ENCODE measurements around the gene COL9A2. TPM values are rescaled to one million over a fixed set of nuclear protein-coding genes. Genes with fewer than 3 reads are reported as not detected.
A peak's percentile ranks its signal among the peaks of the same experiment; 100 is the strongest.

COL9A2 gene
- total RNA-seq, 2 experiments from 2014 or later = 2.4 to 3.0 TPM

GRCh38 chr1:40318476-40318875, 1.4 kb upstream of the COL9A2 start:
- DNase-seq (no peak), ATAC-seq (ENCODE audit: poor library complexity) (no peak)
- no peaks in the 10 kb centered on the region for H3K9me3 ChIP-seq (ENCODE audit: control insufficient read depth in 1 of 2, insufficient read depth in 1 of 2, low read length in 2 of 2)
- CTCF ChIA-PET = interaction anchor here (1.3 to 1.6 kb wide), 2 partner anchors 17 to 64 kb away, joined by 3 to 4 read pairs; no protein-coding TSS in a partner anchor
- H3K27ac ChIP-seq (ENCODE audit: low read depth in 1 of 2, low read length in 2 of 2) = no peak overlapping the region
- no peaks in the 10 kb centered on the region for H3K36me3 ChIP-seq (ENCODE audit: insufficient read depth, low read length)
- Mint-ChIP-seq H3K4me1 (ENCODE audit: low read depth) (peaks cover 37% of the 10 kb centered on the region), H3K27me3 (peaks cover 24% of the 10 kb centered on the region), H3K27ac (no peak overlapping the region), H3K4me3 (no peak overlapping the region), H3K9me3 (no peaks in the 10 kb centered on the region), H3K36me3 (ENCODE audit: low read depth) (no peaks in the 10 kb centered on the region)
- H3K4me1 ChIP-seq (ENCODE audit: insufficient read depth, low read length) = peaks cover 34% of the 10 kb centered on the region
- no peak overlapping the region for H3K4me3 ChIP-seq (ENCODE audit: low read length)
- POLR2A ChIA-PET = no interaction called here
- intact Hi-C loops (cut with DNase I, micrococcal nuclease) = loop anchor here in 1 of 2 experiments (5.0 kb wide), 1 partner anchor 156 kb away; the partner anchor contains the start of gene RLF
- H3K27me3 ChIP-seq (ENCODE audit: control insufficient read depth in 1 of 2, insufficient read depth in 2 of 2, low read length in 2 of 2) = peaks cover 0 to 11% of the 10 kb centered on the region in 2 experiments
- no peak for TF ChIP-seq CTCF (IDR thresholded peaks at IDR 0.05)

GRCh38 chr1:40317394-40318074, 448 bp upstream of the COL9A2 start:
- peaks cover 37% of the 10 kb centered on the region for H3K4me1 Mint-ChIP-seq (ENCODE audit: low read depth)
- intact Hi-C loops (cut with DNase I, micrococcal nuclease) = loop anchor here in 1 of 2 experiments (5.0 kb wide), 1 partner anchor 155 kb away; the partner anchor contains the start of gene RLF
- Histone ChIP-seq H3K27me3 (ENCODE audit: control insufficient read depth in 1 of 2, insufficient read depth in 2 of 2, low read length in 2 of 2) (peaks cover 0 to 11% of the 10 kb centered on the region in 2 experiments), H3K27ac (ENCODE audit: low read depth in 1 of 2, low read length in 2 of 2) (no peak overlapping the region), H3K4me3 (ENCODE audit: low read length) (peak overlapping the region; percentile 60), H3K4me1 (ENCODE audit: insufficient read depth, low read length) (peaks cover 43% of the 10 kb centered on the region), H3K36me3 (ENCODE audit: insufficient read depth, low read length) (no peaks in the 10 kb centered on the region), H3K9me3 (ENCODE audit: control insufficient read depth in 1 of 2, insufficient read depth in 1 of 2, low read length in 2 of 2) (no peaks in the 10 kb centered on the region)
- peak overlapping the region; percentile 82 for H3K4me3 Mint-ChIP-seq
- ChIA-PET CTCF (interaction anchor here (1.3 to 3.4 kb wide), 3 partner anchors 18 to 65 kb away, joined by 3 to 27 read pairs (median 4); no protein-coding TSS in a partner anchor), POLR2A (interaction anchor here (1.1 to 3.2 kb wide), 5 partner anchors 25 to 87 kb away, joined by 4 to 24 read pairs (median 13); partner anchors contain the start of gene SMAP2)
- H3K9me3 Mint-ChIP-seq = no peaks in the 10 kb centered on the region
- ATAC-seq (ENCODE audit: poor library complexity) = no peak
- H3K36me3 Mint-ChIP-seq (ENCODE audit: low read depth) = no peaks in the 10 kb centered on the region
- no peak for TF ChIP-seq CTCF (IDR thresholded peaks at IDR 0.05)
- peak overlapping the region; percentile 27 for H3K27ac Mint-ChIP-seq
- peaks cover 24% of the 10 kb centered on the region for H3K27me3 Mint-ChIP-seq
- peak in 1 of 14 experiments; percentile 31 for DNase-seq

GRCh38 chr1:40315795-40316594, 1.1 kb downstream of the COL9A2 start:
- Mint-ChIP-seq H3K27ac (peak overlapping the region; percentile 64), H3K9me3 (no peaks in the 10 kb centered on the region), H3K27me3 (peaks cover 24% of the 10 kb centered on the region), H3K36me3 (ENCODE audit: low read depth) (no peaks in the 10 kb centered on the region), H3K4me3 (peak overlapping the region; percentile 90), H3K4me1 (ENCODE audit: low read depth) (peaks cover 37% of the 10 kb centered on the region)
- POLR2A ChIA-PET = interaction anchor here (0.6 to 3.2 kb wide), 13 partner anchors 26 to 163 kb away, joined by 3 to 24 read pairs (median 4); partner anchors contain the start of genes SMAP2 and ZMPSTE24
- H3K4me1 ChIP-seq (ENCODE audit: insufficient read depth, low read length) = peaks cover 51% of the 10 kb centered on the region
- no peak overlapping the region for H3K27ac ChIP-seq (ENCODE audit: low read depth in 1 of 2, low read length in 2 of 2)
- H3K36me3 ChIP-seq (ENCODE audit: insufficient read depth, low read length) = no peaks in the 10 kb centered on the region
- peaks cover 0 to 11% of the 10 kb centered on the region in 2 experiments for H3K27me3 ChIP-seq (ENCODE audit: control insufficient read depth in 1 of 2, insufficient read depth in 2 of 2, low read length in 2 of 2)
- CTCF ChIA-PET = interaction anchor here (0.6 to 3.4 kb wide), 17 partner anchors 22 to 172 kb away, joined by 3 to 27 read pairs (median 5); no protein-coding TSS in a partner anchor
- TF ChIP-seq CTCF (IDR thresholded peaks at IDR 0.05) = no peak
- DNase-seq (peak in 9 of 14 experiments; percentile 10 to 61 (median 24)), ATAC-seq (ENCODE audit: poor library complexity) (peak; percentile 6)
- intact Hi-C loops (cut with DNase I, micrococcal nuclease) = loop anchor here (1.0 to 5.0 kb wide), 7 partner anchors 57 to 163 kb away; partner anchors contain the start of genes RLF (in 2 of the 2) and ZMPSTE24 (in 1 of the 2)
- peak overlapping the region; percentile 77 for H3K4me3 ChIP-seq (ENCODE audit: low read length)
- no peaks in the 10 kb centered on the region for H3K9me3 ChIP-seq (ENCODE audit: control insufficient read depth in 1 of 2, insufficient read depth in 1 of 2, low read length in 2 of 2)

Measured in CD4-positive, alpha-beta T cell (primary cell).